GM12874 (cell line): ENCODE data around the gene SLC35D3.

Experiments
- TF ChIP-seq, protein P1 (sequence below): IDR thresholded peaks from 2 replicates; pipeline ENCODE4 v1.5.1; 2011; ENCODE audit warnings: low read depth, mild to moderate bottlenecking, control low read depth, low read length, moderate library complexity; ENCODE audit not compliant: insufficient read depth

Gene SLC35D3, protein sequence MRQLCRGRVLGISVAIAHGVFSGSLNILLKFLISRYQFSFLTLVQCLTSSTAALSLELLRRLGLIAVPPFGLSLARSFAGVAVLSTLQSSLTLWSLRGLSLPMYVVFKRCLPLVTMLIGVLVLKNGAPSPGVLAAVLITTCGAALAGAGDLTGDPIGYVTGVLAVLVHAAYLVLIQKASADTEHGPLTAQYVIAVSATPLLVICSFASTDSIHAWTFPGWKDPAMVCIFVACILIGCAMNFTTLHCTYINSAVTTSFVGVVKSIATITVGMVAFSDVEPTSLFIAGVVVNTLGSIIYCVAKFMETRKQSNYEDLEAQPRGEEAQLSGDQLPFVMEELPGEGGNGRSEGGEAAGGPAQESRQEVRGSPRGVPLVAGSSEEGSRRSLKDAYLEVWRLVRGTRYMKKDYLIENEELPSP

DNA sequence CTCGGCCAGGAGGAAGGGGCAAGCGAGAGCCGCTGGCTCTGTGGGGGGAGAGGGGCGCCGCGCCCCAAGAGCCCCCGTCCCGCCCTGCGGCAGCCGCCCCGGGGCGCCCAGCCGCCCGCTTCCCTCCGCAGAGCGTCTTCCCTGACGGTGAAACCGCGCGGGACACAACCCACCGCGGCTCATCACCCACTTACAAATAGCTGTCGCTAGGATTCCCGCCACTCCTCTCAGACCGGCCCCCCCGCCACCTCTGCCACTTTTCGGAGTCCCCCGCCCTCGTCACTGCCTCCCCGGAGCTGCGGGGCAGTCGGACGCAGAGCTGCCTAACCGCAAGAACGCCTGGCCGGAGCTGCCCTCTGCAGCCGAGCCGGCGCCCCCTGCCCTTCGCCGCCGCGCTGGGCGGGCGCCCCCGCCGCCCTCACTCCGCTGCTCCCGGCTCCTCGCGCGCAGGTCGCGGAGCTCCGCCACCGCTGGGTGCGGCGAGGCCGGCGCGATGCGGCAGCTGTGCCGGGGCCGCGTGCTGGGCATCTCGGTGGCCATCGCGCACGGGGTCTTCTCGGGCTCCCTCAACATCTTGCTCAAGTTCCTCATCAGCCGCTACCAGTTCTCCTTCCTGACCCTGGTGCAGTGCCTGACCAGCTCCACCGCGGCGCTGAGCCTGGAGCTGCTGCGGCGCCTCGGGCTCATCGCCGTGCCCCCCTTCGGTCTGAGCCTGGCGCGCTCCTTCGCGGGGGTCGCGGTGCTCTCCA is at the start of gene SLC35D3:
TSS of gene SLC35D3 (plus strand) at position 366 of the 749 bp plus-strand sequence. CDS start at position 494, 128 bp downstream.
- TF ChIP-seq, protein P1, sequence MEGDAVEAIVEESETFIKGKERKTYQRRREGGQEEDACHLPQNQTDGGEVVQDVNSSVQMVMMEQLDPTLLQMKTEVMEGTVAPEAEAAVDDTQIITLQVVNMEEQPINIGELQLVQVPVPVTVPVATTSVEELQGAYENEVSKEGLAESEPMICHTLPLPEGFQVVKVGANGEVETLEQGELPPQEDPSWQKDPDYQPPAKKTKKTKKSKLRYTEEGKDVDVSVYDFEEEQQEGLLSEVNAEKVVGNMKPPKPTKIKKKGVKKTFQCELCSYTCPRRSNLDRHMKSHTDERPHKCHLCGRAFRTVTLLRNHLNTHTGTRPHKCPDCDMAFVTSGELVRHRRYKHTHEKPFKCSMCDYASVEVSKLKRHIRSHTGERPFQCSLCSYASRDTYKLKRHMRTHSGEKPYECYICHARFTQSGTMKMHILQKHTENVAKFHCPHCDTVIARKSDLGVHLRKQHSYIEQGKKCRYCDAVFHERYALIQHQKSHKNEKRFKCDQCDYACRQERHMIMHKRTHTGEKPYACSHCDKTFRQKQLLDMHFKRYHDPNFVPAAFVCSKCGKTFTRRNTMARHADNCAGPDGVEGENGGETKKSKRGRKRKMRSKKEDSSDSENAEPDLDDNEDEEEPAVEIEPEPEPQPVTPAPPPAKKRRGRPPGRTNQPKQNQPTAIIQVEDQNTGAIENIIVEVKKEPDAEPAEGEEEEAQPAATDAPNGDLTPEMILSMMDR, result no peak

DNA sequence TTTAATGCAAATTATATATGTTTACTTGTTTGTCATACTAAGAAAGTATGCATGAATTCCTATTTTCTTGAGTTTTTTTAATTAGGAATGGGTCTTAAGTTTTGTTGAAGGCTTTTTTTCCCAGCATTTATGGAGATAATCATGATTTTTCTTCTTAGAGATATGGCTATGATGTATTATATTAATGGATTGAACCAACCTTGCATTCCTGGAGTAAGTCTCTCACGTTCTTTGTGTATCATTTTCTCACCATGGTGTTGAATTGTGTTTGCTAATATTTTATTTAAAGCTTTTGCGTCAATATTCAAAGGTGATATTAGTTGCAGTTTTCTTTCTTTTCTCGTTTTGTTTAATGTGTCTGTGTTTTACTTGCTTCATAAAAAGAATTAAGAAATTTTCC is 48.4 kb upstream of the SLC35D3 start:
- TF ChIP-seq, protein P1, result no peak

DNA sequence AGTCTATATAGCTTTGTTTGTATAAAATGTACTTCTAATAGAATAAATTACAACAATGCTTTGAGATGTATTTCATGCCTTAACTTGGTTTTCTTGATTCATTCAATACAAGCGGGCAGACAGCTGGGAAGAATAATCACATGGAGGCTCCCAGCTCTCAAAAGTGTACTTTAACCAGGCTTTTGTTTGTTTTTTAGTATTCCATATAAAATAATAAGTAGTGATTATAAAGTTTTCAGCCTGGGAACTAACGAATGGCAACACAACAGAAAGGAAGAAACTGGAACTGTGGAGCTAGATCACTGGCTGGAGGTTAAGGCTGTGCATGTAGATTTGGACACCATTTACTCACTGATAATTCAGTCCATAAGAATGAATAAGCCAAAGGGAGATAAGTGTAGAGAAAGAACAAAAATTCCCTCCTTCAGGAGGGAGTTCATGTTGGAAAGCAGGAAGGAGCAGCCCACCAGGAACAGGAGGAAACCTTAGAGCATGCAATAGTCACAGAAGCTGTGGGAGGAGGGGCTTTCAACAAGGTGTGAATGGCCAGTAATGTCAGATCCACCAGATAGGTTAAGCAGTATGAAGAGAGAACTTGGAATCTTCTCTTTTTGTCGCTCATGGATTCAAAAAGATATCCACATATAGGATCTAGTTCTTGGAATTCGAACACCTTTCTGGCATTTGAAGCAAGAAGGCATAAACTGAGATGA is 41.2 kb upstream of the SLC35D3 start:
- TF ChIP-seq, protein P1, result no peak

DNA sequence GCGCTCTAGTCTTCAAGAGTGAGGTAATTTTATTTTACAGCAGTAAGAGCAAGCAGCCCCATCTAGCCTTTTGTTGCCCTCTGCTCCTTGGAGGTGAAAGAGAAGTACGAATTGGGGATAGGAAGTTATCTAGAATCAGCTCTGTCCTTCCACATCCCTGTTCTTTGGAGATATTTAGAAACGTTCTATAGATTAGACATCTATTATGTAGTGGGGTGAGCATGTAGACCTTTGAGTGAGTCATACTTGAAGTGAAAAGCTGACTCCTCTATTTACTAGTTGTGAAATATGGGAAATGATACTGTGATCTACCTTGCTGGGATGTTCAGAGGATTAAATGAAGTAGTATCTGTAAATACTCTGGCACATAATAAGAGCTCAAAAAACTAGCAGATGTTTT is 36.0 kb upstream of the SLC35D3 start:
- TF ChIP-seq, protein P1, result no peak

DNA sequence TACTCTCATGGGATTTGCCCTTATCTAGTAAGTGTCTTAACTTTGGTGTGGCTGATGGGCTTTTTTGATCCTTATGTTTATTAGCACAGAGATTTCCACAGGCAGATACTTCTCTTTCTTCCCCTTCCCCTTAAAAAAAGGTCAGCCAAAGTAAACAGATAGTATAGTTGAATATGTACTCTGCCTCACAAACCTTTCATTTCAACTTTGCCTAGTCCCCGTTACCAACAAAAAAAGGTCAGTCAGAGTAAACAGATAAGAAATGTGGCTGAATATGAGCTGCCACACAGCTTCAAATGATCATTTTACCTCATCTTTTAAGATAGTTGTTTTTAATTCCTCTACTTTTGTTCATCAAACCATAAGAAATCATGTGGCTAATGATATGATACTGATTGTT is 34.1 kb upstream of the SLC35D3 start:
- TF ChIP-seq, protein P1, result no peak

DNA sequence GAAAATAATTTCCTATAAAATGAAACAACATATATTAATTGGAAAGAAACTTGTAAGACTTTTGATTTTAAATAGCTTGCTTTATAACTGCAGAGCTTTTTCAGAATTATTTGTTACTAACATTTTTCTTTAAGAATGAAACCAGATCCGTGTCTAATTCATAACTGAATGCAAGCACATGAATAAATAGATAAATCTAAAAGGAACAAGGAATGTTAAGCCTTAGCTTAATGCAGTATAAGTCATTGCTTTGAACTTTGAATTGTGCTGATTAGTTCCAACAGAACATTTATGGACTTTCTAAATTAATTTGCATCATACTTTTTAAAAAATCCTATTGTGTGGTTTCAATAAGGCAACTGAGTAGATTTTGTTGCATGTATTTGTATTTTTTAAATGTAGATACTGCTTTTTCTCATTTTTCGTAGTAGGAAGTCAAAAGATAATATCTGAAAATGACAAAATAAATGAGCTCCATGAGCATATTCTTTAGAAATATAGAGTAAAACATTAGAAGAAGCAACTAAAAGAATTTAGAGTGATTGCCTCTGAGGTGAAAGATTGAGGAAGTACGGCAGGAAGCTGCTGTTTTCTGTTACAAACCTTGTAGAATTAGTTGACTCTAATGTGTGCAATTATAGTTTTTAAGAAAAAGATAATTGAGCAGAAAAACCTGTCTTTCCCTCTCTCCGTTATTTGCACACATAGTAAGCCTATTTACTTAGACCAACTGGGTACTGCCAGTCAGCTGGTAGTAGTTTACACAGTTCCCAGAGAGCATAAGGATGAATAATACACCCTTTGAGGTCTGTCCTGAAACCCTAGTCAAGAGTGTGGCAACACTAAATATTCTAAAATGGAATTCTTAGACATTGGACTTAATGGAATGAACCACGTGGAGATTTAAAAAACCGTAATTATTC is 32.6 kb upstream of the SLC35D3 start:
- TF ChIP-seq, protein P1, result no peak
